HCT116 (cell line): ENCODE data around the gene ZFP37. TPM values are rescaled to one million over a fixed set of nuclear protein-coding genes. Genes with fewer than 3 reads are reported as not detected.

Experiments used
- ATAC-seq: fragments of 200-7000 bp; cut with Tn5 transposase; 2 replicates; pipeline ENCODE4 v1.9.1; 2020; ENCODE audit warnings: mild to moderate bottlenecking, moderate library complexity
- BruUV-seq: library from RNA; stranded (reverse); fragments of 400-500 nt; replicated peaks from 2 replicates; lab custom pipeline; 2021; lab: Mats Ljungman, UMichigan
- CTCF ChIA-PET: fragments of 300-600 bp; sonication (Branson Sonifier 250); formaldehyde crosslinking; loops from one replicate; lab custom pipeline; 2021; ENCODE audit warnings: antibody characterized with exemption; lab: Charles Lee
- POLR2A ChIA-PET: fragments of 300-600, 350-600 bp; sonication (Branson Sonifier 250); formaldehyde crosslinking; loops from one replicate; lab custom pipeline; 2021; ENCODE audit warnings: antibody characterized with exemption; lab: Charles Lee
- RAD21 ChIA-PET, 2 experiments: fragments of 300-600 bp; sonication (Branson Sonifier 250); formaldehyde crosslinking; loops; one replicate each; lab custom pipeline; 2023; ENCODE audit warnings: low total read pairs in 2 of 2; ENCODE audit not compliant: uncharacterized antibody in 2 of 2, unreplicated experiment in 2 of 2, low non-redundant PET in 1 of 2; lab: Charles Lee
- DNase-seq: peaks from one replicate; pipeline ENCODE4 v3.0.0-alpha.2; 2010; ENCODE audit warnings: low read depth, low spot score
- H2AFZ ChIP-seq: fragments of 200-600 bp; shearing (Covaris generic), sonication (generic); 2 replicates; pipeline ENCODE4 v1.6.1; 2017; ENCODE audit warnings: low read depth, mixed run types, mixed read lengths, antibody characterized with exemption, low read length; ENCODE audit not compliant: poor library complexity, severe bottlenecking
- H3K27ac ChIP-seq: 2 replicates; pipeline ENCODE4 v1.5.1; 2012; ENCODE audit warnings: low read depth, low read length
- H3K27me3 ChIP-seq: fragments of 200-600 bp; sonication (generic); 2 replicates; pipeline ENCODE4 v1.6.1; 2016; ENCODE audit warnings: mixed run types, low read length, mixed read lengths; ENCODE audit not compliant: insufficient read depth
- H3K36me3 ChIP-seq, 2 experiments: fragments of 200-500 bp in 1 of 2; fragments of 200-600 bp in 1 of 2; sonication (Bioruptor generic) in 1 of 2; sonication (generic) in 1 of 2; 2 replicates each; pipeline versions ENCODE4 v1.5.1 to v1.6.1; 2014 to 2016; ENCODE audit warnings: low read length in 2 of 2, inconsistent platforms in 1 of 2, mixed read lengths in 1 of 2, mixed run types in 1 of 2; ENCODE audit not compliant: insufficient read depth in 2 of 2, control insufficient read depth in 1 of 2
- H3K4me1 ChIP-seq, 2 experiments: fragments of 200-600 bp in 1 of 2; sonication (generic) in 1 of 2; 2 replicates each; pipeline versions ENCODE4 v1.5.1 to v1.6.1; 2012 to 2017; ENCODE audit warnings: low read length in 2 of 2, inconsistent platforms in 1 of 2, mild to moderate bottlenecking in 1 of 2, mixed read lengths in 1 of 2, mixed run types in 1 of 2, moderate library complexity in 1 of 2; ENCODE audit not compliant: insufficient read depth in 2 of 2, control insufficient read depth in 1 of 2
- H3K4me2 ChIP-seq: fragments of 200-600 bp; sonication (generic); 2 replicates; pipeline ENCODE4 v1.6.1; 2017; ENCODE audit warnings: mixed run types, low read length, mixed read lengths
- H3K4me3 ChIP-seq, 2 experiments: fragments of 200-600 bp in 1 of 2; sonication (generic) in 1 of 2; replicated peaks in 1 of 2; 2 replicates each; pipeline ENCODE4 v1.5.1; 2011 to 2016; ENCODE audit warnings: low read length in 2 of 2, control low read depth in 1 of 2, low read depth in 1 of 2, mild to moderate bottlenecking in 1 of 2, mixed read lengths in 1 of 2, mixed run types in 1 of 2
- H3K79me2 ChIP-seq: fragments of 200-600 bp; sonication (generic); 2 replicates; pipeline ENCODE4 v1.6.1; 2017; ENCODE audit warnings: mild to moderate bottlenecking, mixed run types, low read length, moderate library complexity, mixed read lengths; ENCODE audit not compliant: insufficient read depth
- H3K9ac ChIP-seq: fragments of 200-600 bp; sonication (generic); 2 replicates; pipeline ENCODE4 v1.6.1; 2016; ENCODE audit warnings: low read length, mixed read lengths
- H3K9me2 ChIP-seq: fragments of 200-600 bp; sonication (generic), shearing (Covaris generic); 2 replicates; pipeline ENCODE4 v1.6.1; 2017; ENCODE audit warnings: mixed run types, mild to moderate bottlenecking, moderate library complexity; ENCODE audit not compliant: insufficient read depth
- H3K9me3 ChIP-seq, 2 experiments: fragments of 200-500 bp in 1 of 2; fragments of 200-600 bp in 1 of 2; sonication (Bioruptor generic) in 1 of 2; sonication (generic) in 1 of 2; 2 replicates each; pipeline ENCODE4 v1.6.1; 2014 to 2017; ENCODE audit warnings: low read length in 2 of 2, mixed read lengths in 2 of 2, inconsistent platforms in 1 of 2, low read depth in 1 of 2, mild to moderate bottlenecking in 1 of 2, mixed run types in 1 of 2, moderate library complexity in 1 of 2; ENCODE audit not compliant: control insufficient read depth in 1 of 2, insufficient read depth in 1 of 2
- H4K20me1 ChIP-seq: fragments of 200-600 bp; sonication (generic), shearing (Covaris generic); 2 replicates; pipeline ENCODE4 v1.6.1; 2017; ENCODE audit warnings: mixed run types, mild to moderate bottlenecking, moderate library complexity; ENCODE audit not compliant: insufficient read depth
- JUND ChIP-seq: IDR thresholded peaks from 2 replicates; pipeline ENCODE4 v1.6.1; 2012
- ZNF274 ChIP-seq: fragments of 200-500 bp; sonication (Bioruptor generic); IDR thresholded peaks from 2 replicates; pipeline ENCODE4 v1.6.1; 2014; ENCODE audit warnings: mild to moderate bottlenecking, low read depth, low read length, inconsistent platforms
- intact Hi-C: fragments of 100-400 bp; cut with micrococcal nuclease; formaldehyde crosslinking; loops from 2 replicates; pipeline ENCODE4 v1.10.0; 2022
- total RNA-seq: library from RNA; stranded (reverse); gene quantifications from one replicate; pipeline ENCODE4 v1.2.1, GENCODE V29; 2021; ENCODE audit not compliant: unreplicated experiment

ZFP37 gene
- total RNA-seq, 1 experiment from 2014 or later: 1.8 TPM

DNA sequence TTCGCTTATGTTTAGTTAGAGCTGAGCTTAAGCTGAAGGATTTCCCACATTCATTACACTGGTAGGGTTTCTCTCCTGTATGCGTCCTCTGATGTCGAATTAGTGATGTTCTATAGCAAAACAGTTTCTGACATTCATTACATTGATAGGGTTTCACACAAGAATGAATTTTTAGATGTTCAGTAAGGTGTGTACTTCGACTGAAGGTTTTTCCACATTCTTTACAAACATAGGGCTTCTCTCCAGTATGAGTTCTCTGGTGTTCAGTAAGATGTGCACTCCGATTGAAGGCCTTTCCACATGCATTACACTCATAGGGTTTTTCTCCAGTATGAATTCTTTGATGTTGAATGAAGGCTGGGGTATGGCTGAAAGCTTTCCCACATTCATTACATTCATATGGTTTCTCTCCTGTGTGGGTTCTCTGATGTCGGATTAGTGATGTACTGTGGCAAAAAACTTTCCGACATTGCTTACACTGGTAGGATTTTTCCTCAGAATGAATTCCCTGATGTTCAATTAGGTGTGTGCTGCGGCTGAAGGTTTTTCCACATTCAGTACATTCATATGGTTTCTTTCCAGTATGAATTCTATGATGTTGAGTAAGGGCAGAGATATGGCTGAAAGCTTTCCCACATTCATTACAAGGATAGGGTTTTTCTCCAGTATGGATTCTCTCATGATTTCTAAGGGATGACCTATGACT, 59.1 kb downstream of the ZFP37 start:
- ATAC-seq (no peak), DNase-seq (no peak)
- no peaks in the 10 kb centered on the region for H3K27me3 ChIP-seq
- no peaks in the 10 kb centered on the region for H4K20me1 ChIP-seq
- H2AFZ ChIP-seq: no peak overlapping the region
- no peak overlapping the region for H3K4me3 ChIP-seq
- H3K9me2 ChIP-seq: no peaks in the 10 kb centered on the region
- ChIA-PET POLR2A (no interaction called here), CTCF (no interaction called here), RAD21 (no interaction called here)
- no peak overlapping the region for H3K27ac ChIP-seq
- no peaks in the 10 kb centered on the region for H3K36me3 ChIP-seq
- no peak overlapping the region for H3K4me2 ChIP-seq
- no peak overlapping the region for H3K9ac ChIP-seq
- no TSS peak for BruUV-seq
- intact Hi-C loops: loop anchor here (10.0 kb wide), 1 partner anchor 47 kb away; no protein-coding TSS in a partner anchor
- H3K9me3 ChIP-seq: peaks cover 24 to 41% of the 10 kb centered on the region in 2 experiments; a peak in 3 of 4 replicates
- H3K4me1 ChIP-seq: no peaks in the 10 kb centered on the region
- H3K79me2 ChIP-seq: no peaks in the 10 kb centered on the region
- TF ChIP-seq ZNF274: peak; percentile 92
- no peak for TF ChIP-seq JUND

Other genes with a start within 250 kb of the ZFP37 start
- not detected for gene SLC46A2, start 165.8 kb downstream of the ZFP37 start, total RNA-seq
- not detected for gene ZNF883, start 44.5 kb downstream of the ZFP37 start, total RNA-seq
- gene SLC31A2, start 94.3 kb upstream of the ZFP37 start, total RNA-seq: 4.7 TPM
- gene FKBP15, start 164.6 kb upstream of the ZFP37 start, total RNA-seq: 13.8 TPM
- gene SLC31A1, start 164.8 kb upstream of the ZFP37 start, total RNA-seq: 24.4 TPM
- 22.0 TPM for gene CDC26, start 218.8 kb upstream of the ZFP37 start, total RNA-seq
- 53.9 TPM for gene PRPF4, start 218.9 kb upstream of the ZFP37 start, total RNA-seq
- gene RNF183, start 246.7 kb upstream of the ZFP37 start, total RNA-seq: 0.12 TPM